ENCODE data around the gene CBX2.
"Not testable (repeated sequence)": the region's sequence is repeated elsewhere in the genome, so short reads cannot be mapped to it uniquely, and the experiment has no call there.

The CBX2 gene

GRCh38 chr17:79743614-79744013 lies 34.3 kb upstream of the CBX2 start:
- no peak for DNase-seq

- DNase-seq: no peak
These were observed 32.3 kb upstream of the CBX2 start for GRCh38 chr17:79745641-79746105.

- no peak for DNase-seq
These were observed 30.9 kb upstream of the CBX2 start for GRCh38 chr17:79746889-79747507.

- DNase-seq: no peak
These were observed 30.2 kb upstream of the CBX2 start for GRCh38 chr17:79747508-79748294.

GRCh38 chr17:79748295-79749099 lies 29.5 kb upstream of the CBX2 start:
- no peak for DNase-seq

- peak; percentile 14 for DNase-seq
These were observed 28.7 kb upstream of the CBX2 start for GRCh38 chr17:79749156-79749815.

GRCh38 chr17:79749958-79750357 lies 28.0 kb upstream of the CBX2 start:
- DNase-seq: no peak

GRCh38 chr17:79750650-79751545 lies 27.1 kb upstream of the CBX2 start:
- no peak for DNase-seq

- no peak for DNase-seq
These were observed 25.8 kb upstream of the CBX2 start for GRCh38 chr17:79752175-79752574.

GRCh38 chr17:79754370-79754769 lies 23.6 kb upstream of the CBX2 start:
- DNase-seq: no peak

GRCh38 chr17:79754903-79755302 lies 23.0 kb upstream of the CBX2 start:
- not testable (repeated sequence) for DNase-seq

- DNase-seq: no peak
These were observed 22.4 kb upstream of the CBX2 start for GRCh38 chr17:79755591-79755990.

GRCh38 chr17:79757140-79757745 lies 20.7 kb upstream of the CBX2 start:
- DNase-seq: no peak

GRCh38 chr17:79758271-79758670 lies 19.7 kb upstream of the CBX2 start:
- DNase-seq: no peak

- DNase-seq: no peak
These were observed 17.6 kb upstream of the CBX2 start for GRCh38 chr17:79760197-79760906.

GRCh38 chr17:79761894-79762589 lies 15.9 kb upstream of the CBX2 start:
- no peak for DNase-seq

- no peak for DNase-seq
These were observed 12.2 kb upstream of the CBX2 start for GRCh38 chr17:79765708-79766107.

GRCh38 chr17:79769570-79770506 lies 8.1 kb upstream of the CBX2 start:
- no peak for DNase-seq

GRCh38 chr17:79771276-79771675 lies 6.7 kb upstream of the CBX2 start:
- DNase-seq: no peak
